Ishikawa (cell line): ENCODE data around the gene SAYSD1.

Source experiments
- TEAD4 ChIP-seq: IDR thresholded peaks from 2 replicates; pipeline ENCODE4 v1.6.1; 2012
- YY1 ChIP-seq: IDR thresholded peaks from 2 replicates; pipeline ENCODE4 v1.6.1; 2012; ENCODE audit warnings: low read depth
- TF ChIP-seq, protein P1 (sequence below): IDR thresholded peaks from 2 replicates; pipeline ENCODE4 v1.6.1; 2012; ENCODE audit warnings: low read depth, mild to moderate bottlenecking
- TF ChIP-seq, protein P2 (sequence below): IDR thresholded peaks from 2 replicates; pipeline ENCODE4 v1.6.1; 2012

DNA sequence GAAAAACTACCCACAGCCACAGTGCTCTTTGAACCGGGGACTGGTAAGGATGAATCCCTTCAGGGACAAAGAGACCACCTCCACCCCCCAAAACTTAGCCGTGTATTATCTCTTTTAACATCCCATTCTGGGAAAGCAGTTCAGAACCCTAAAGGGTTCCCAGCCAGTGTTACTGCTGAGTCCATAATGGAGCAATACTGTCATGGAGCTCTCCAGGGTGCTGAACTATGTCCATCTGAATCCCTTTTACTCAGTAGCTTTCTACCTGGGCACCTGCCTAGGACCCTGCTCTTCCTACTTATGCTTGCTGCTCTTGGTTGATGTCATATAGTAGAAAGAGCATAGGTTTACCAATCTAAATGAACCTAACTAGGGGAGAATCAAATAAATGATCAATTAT lies 22.3 kb upstream of the SAYSD1 start:
- TF ChIP-seq, protein P1, sequence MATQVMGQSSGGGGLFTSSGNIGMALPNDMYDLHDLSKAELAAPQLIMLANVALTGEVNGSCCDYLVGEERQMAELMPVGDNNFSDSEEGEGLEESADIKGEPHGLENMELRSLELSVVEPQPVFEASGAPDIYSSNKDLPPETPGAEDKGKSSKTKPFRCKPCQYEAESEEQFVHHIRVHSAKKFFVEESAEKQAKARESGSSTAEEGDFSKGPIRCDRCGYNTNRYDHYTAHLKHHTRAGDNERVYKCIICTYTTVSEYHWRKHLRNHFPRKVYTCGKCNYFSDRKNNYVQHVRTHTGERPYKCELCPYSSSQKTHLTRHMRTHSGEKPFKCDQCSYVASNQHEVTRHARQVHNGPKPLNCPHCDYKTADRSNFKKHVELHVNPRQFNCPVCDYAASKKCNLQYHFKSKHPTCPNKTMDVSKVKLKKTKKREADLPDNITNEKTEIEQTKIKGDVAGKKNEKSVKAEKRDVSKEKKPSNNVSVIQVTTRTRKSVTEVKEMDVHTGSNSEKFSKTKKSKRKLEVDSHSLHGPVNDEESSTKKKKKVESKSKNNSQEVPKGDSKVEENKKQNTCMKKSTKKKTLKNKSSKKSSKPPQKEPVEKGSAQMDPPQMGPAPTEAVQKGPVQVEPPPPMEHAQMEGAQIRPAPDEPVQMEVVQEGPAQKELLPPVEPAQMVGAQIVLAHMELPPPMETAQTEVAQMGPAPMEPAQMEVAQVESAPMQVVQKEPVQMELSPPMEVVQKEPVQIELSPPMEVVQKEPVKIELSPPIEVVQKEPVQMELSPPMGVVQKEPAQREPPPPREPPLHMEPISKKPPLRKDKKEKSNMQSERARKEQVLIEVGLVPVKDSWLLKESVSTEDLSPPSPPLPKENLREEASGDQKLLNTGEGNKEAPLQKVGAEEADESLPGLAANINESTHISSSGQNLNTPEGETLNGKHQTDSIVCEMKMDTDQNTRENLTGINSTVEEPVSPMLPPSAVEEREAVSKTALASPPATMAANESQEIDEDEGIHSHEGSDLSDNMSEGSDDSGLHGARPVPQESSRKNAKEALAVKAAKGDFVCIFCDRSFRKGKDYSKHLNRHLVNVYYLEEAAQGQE, result peak; percentile 95
- no peak for TF ChIP-seq YY1
- TF ChIP-seq TEAD4, result no peak
- TF ChIP-seq, protein P2, sequence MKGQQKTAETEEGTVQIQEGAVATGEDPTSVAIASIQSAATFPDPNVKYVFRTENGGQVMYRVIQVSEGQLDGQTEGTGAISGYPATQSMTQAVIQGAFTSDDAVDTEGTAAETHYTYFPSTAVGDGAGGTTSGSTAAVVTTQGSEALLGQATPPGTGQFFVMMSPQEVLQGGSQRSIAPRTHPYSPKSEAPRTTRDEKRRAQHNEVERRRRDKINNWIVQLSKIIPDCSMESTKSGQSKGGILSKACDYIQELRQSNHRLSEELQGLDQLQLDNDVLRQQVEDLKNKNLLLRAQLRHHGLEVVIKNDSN, result no peak
